Naive thymus-derived CD8-positive, alpha-beta T cell (primary cell): Measurements from ENCODE around the gene CPED1. TPM values are rescaled to one million over a fixed set of nuclear protein-coding genes. Genes with fewer than 3 reads are reported as not detected.
A peak's percentile ranks its signal among the peaks of the same experiment; 100 is the strongest.

Experiments
- ATAC-seq, 2 donors: fragments of 150-1000 bp; cut with Tn5 transposase in 1 of 2; sonication (Bioruptor Pico), chemical (Tn5 transposase) in 1 of 2; 1 replicate in 1 of 2; 2 replicates in 1 of 2; pipeline ENCODE4 v1.10.0; 2021; ENCODE audit warnings: mild to moderate bottlenecking in 2 of 2, moderate library complexity in 2 of 2
- POLR2A ChIA-PET: fragments of 350-600 bp; sonication (Branson Sonifier 250); formaldehyde crosslinking; loops from one replicate; lab custom pipeline; 2021; ENCODE audit warnings: antibody characterized with exemption; lab: Charles Lee
- DNase-seq, 10 donors: peaks; one replicate each; pipeline versions ENCODE4 v3.0.0 to v3.0.0-alpha.2; 2020 to 2022
- H3K27ac Mint-ChIP-seq, 10 donors: one replicate each; pipeline ENCODE4 v1.8.0; 2020 to 2022; ENCODE audit warnings: mild to moderate bottlenecking in 10 of 10, mixed read lengths in 10 of 10, moderate library complexity in 4 of 10, inconsistent platforms in 1 of 10
- H3K27me3 Mint-ChIP-seq, 5 donors: one replicate each; pipeline ENCODE4 v1.8.0; 2021 to 2022; ENCODE audit warnings: mixed read lengths in 5 of 5
- H3K36me3 Mint-ChIP-seq, 3 donors: one replicate each; pipeline ENCODE4 v1.8.0; 2020 to 2022; ENCODE audit warnings: mixed read lengths in 3 of 3, mild to moderate bottlenecking in 2 of 3, inconsistent platforms in 1 of 3
- H3K4me1 Mint-ChIP-seq, 4 donors: one replicate each; pipeline ENCODE4 v1.8.0; 2021 to 2022; ENCODE audit warnings: mixed read lengths in 4 of 4
- H3K4me3 Mint-ChIP-seq, 10 donors: one replicate each; pipeline ENCODE4 v1.8.0; 2020 to 2022; ENCODE audit warnings: mild to moderate bottlenecking in 10 of 10, mixed read lengths in 10 of 10, moderate library complexity in 6 of 10, inconsistent platforms in 1 of 10
- H3K9me3 Mint-ChIP-seq, 9 donors: one replicate each; pipeline ENCODE4 v1.8.0; 2020 to 2022; ENCODE audit warnings: mixed read lengths in 9 of 9, mild to moderate bottlenecking in 3 of 9, inconsistent platforms in 1 of 9, moderate library complexity in 1 of 9
- polyA plus RNA-seq, 3 donors: library from polyadenylated mRNA; unstranded; fragments of 300-500 nt; fragmentation: Illumina TruSeq; gene quantifications; one replicate each; pipeline ENCODE4 v1.2.3, GENCODE V29; 2021
- total RNA-seq, 8 experiments: library from RNA in 2 of 8; stranded (reverse) in 2 of 8; gene quantifications; one replicate each; pipeline ENCODE4 v1.2.3 and lab custom pipeline; 2021 to 2026

CPED1 gene
- total RNA-seq (not detected), polyA plus RNA-seq (not detected), total RNA-seq (lab: John Stamatoyannopoulos, UW) (0 to 0.17 (median 0) reads per million in 6 experiments)

DNA sequence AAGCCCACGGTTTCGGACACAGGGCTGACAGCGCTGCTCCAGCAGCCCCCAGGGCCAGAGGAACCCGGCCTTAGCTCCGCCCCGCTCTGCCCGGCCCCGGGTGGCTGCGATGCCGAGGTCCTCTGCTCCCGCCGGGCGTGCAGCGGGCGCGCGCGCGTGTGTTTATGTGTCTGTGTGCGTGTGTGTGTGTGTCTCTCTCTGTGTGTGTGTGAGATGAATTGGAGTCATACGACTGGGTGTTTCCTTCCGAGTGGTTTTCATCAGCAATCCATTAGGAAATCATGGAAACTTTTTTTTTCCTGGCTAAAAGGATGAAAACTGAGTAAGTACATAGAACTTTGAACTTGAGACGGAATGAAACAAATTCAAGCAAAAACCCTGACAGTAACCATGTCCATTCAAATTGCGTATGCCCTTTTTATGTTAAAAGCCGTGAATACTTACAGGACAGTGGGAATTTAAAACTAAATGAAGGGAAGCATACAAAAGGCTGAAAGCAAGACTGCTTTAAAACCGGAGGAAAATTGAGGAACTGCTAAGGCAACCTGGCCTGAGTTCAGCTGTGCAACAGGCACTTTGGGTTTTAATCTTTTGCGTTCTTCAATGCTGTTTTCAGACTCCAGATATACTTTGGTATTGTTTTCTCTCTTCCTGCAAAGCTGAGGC lies at the start of gene CPED1:
Gene CPED1, plus strand, starts transcription at position 121 of the 666 bp plus-strand sequence. CDS start 911 bp downstream, outside the sequence.
- Mint-ChIP-seq H3K9me3 (no peaks in the 10 kb centered on the region), H3K36me3 (no peaks in the 10 kb centered on the region), H3K4me1 (peaks cover 7 to 30% (median 16%) of the 10 kb centered on the region in 4 donors), H3K27ac (peak within 1 kb of the TSS in 2 of 10 donors; percentile 2 to 61), H3K27me3 (peaks cover 35 to 59% (median 48%) of the 10 kb centered on the region in 5 donors), H3K4me3 (peak within 1 kb of the TSS; percentile 47 to 89 (median 80))
- peak in 1 of 2 donors; percentile 64 for ATAC-seq
- DNase-seq = peak in 7 of 10 donors; percentile 3 to 34 (median 20)
- POLR2A ChIA-PET = interaction anchor here (1.0 to 1.4 kb wide), 2 partner anchors 8 to 10 kb away, joined by 3 read pairs; no protein-coding TSS in a partner anchor

DNA sequence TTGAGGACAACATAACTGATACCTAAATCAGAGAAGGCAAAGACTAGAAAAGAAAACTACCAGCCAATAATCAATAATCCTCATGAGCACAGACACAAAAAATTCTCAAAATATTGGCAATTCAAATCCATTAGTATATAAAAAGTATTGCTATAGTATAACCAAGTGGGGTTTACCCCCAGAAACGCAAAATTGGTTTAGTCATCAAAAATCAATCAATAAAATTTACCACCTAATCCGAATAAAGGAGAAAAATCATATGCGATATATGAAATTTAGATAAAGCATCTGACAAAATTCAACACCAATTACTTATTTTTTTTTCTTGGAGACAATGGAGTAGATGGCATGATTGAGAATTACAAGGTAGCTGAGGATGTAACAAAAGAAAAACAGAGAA lies 49.2 kb upstream of the CPED1 start:
- H3K27ac Mint-ChIP-seq = no peak overlapping the region
- ATAC-seq (no peak), DNase-seq (no peak)
- no peaks in the 10 kb centered on the region for H3K4me1 Mint-ChIP-seq
- peaks cover 0 to 13% (median 6%) of the 10 kb centered on the region in 5 donors for H3K27me3 Mint-ChIP-seq
- no peaks in the 10 kb centered on the region for H3K36me3 Mint-ChIP-seq
- no peak overlapping the region for H3K4me3 Mint-ChIP-seq
- POLR2A ChIA-PET = no interaction called here
- no peaks in the 10 kb centered on the region for H3K9me3 Mint-ChIP-seq

DNA sequence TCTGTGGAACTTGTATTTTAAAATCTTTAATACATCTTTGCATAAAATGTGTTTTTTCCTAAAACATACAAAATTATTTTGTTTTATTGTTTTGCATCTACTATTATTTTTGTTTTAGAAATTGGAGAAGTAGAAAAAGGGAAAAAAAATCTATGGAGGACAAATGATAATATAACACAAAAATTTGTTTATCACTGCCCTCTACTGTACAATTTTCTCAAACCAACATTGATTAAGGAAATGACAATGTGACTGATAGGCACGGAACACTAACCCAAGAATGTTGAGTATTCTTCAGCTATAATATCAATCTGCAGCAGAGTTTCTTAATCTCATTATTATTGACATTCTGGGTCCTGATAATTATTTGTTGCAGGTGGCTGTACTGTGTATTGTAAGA lies 47.4 kb upstream of the CPED1 start:
- no peaks in the 10 kb centered on the region for H3K4me1 Mint-ChIP-seq
- no peak for ATAC-seq
- no peak overlapping the region for H3K27ac Mint-ChIP-seq
- no peaks in the 10 kb centered on the region for H3K36me3 Mint-ChIP-seq
- H3K4me3 Mint-ChIP-seq = no peak overlapping the region
- no peak for DNase-seq
- H3K9me3 Mint-ChIP-seq = no peaks in the 10 kb centered on the region
- POLR2A ChIA-PET = no interaction called here
- peaks cover 0 to 6% (median 3%) of the 10 kb centered on the region in 5 donors for H3K27me3 Mint-ChIP-seq

DNA sequence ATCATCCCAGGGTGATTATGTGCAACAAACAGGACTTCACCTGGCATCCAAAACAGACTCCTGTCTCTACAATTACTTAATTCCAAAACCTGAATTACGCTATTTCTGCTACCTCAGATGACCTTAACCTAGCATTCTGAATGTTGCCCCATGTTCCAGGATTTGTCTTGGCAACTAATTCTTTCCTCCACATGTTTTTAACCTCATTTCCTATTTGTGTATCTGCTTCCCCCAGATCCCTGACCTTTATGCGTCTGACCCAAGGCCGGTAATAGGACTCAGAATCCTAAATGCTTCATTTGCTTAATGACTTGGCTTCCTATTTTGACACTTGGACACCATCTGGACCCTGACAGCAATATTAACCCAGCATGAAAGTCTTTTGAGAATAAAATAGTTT lies 46.7 kb upstream of the CPED1 start:
- no peaks in the 10 kb centered on the region for H3K4me1 Mint-ChIP-seq
- no peak overlapping the region for H3K27ac Mint-ChIP-seq
- no peaks in the 10 kb centered on the region for H3K36me3 Mint-ChIP-seq
- no peak for ATAC-seq
- peaks cover 4 to 11% (median 7%) of the 10 kb centered on the region in 5 donors for H3K27me3 Mint-ChIP-seq
- POLR2A ChIA-PET = no interaction called here
- no peak for DNase-seq
- H3K9me3 Mint-ChIP-seq = no peaks in the 10 kb centered on the region
- no peak overlapping the region for H3K4me3 Mint-ChIP-seq

DNA sequence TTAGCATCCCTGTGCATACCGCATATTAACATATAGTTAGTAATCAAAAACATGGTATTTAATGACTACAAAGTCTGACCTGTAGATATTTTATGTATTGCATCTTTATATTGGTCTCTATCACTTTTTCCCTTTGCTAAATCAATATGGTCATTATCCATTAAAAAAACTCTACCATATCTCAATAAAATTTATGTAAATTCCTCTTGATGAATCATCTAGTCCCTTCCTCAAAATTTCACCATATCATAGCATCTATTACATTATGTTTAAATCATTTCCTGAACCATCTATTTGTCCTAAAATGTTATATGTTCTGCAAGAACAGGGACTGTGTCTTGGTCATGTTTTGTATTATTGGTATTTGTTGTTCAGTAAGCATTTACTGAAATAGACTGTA lies 45.6 kb upstream of the CPED1 start:
- Mint-ChIP-seq H3K27me3 (peaks cover 5 to 13% (median 10%) of the 10 kb centered on the region in 5 donors), H3K4me1 (no peaks in the 10 kb centered on the region), H3K4me3 (no peak overlapping the region), H3K27ac (no peak overlapping the region), H3K9me3 (no peaks in the 10 kb centered on the region), H3K36me3 (no peaks in the 10 kb centered on the region)
- DNase-seq (no peak), ATAC-seq (no peak)
- POLR2A ChIA-PET = interaction anchor here (0.6 kb wide), 1 partner anchor 602 kb away, joined by 4 read pairs; no protein-coding TSS in a partner anchor

DNA sequence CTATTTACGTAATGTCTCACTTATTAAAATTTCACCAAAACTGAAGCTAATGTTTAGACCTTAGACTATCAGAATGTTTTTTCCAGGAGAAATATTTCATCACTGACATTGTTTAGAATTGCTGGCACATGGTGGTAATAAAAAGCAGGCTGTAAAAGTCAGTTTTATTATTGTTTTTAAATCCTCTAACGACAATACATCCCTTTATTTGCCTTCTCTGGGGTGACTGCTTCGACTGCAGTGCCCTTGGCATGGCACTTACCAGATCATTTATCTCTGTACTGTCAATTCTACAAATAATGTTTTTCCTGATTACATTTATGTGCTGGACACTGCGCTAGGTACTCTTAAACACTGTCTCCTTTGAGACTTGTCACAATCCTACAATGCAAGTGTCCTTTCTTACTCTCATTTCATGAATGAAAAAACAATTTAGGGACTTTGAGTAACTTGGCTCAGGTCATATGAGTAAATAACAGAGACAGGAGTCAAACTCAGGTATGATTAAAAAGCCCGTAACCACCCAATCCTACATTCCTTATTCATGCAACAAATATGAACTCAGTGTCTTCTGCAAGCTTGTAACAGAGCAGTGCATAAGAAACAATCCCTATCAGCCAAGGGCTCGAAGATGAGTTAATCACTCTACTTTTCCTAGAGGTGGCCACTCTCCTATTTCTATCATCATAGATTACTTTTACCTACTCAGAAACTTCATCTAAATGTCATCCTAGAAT lies 43.5 kb upstream of the CPED1 start:
- Mint-ChIP-seq H3K4me3 (no peak overlapping the region), H3K27ac (no peak overlapping the region), H3K27me3 (peaks cover 8 to 31% (median 13%) of the 10 kb centered on the region in 5 donors), H3K36me3 (no peaks in the 10 kb centered on the region), H3K4me1 (peaks cover 3 to 9% (median 8%) of the 10 kb centered on the region in 4 donors), H3K9me3 (no peaks in the 10 kb centered on the region)
- ATAC-seq = no peak
- POLR2A ChIA-PET = no interaction called here
- no peak for DNase-seq

DNA sequence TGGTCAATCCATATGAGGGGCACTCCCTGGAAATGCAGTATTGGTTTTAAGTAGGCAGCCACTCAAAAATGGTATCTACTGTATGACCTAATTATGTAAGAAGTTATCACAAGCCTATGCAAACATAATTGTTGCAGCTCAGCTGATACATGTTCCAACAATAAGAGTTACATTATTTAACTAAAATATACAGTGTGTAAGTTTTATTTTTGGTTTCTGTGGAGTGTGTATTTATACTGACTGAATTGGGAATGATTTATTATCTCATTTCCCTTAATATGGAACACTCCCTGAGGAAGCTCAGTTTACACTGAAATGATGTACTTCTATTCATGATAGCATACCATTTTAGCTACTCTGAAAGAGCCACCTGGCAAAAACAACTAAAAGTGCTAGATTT lies 40.5 kb upstream of the CPED1 start:
- Mint-ChIP-seq H3K27me3 (peaks cover 8 to 31% (median 13%) of the 10 kb centered on the region in 5 donors), H3K4me3 (peak overlapping the region in 2 of 10 donors; percentile 2 to 50), H3K9me3 (peaks cover 0 to 3% (median 0%) of the 10 kb centered on the region in 9 donors), H3K36me3 (peaks cover 0 to 2% (median 0%) of the 10 kb centered on the region in 3 donors), H3K4me1 (peaks cover 10 to 25% (median 20%) of the 10 kb centered on the region in 4 donors), H3K27ac (no peak overlapping the region)
- POLR2A ChIA-PET = no interaction called here
- no peak for ATAC-seq
- no peak for DNase-seq

DNA sequence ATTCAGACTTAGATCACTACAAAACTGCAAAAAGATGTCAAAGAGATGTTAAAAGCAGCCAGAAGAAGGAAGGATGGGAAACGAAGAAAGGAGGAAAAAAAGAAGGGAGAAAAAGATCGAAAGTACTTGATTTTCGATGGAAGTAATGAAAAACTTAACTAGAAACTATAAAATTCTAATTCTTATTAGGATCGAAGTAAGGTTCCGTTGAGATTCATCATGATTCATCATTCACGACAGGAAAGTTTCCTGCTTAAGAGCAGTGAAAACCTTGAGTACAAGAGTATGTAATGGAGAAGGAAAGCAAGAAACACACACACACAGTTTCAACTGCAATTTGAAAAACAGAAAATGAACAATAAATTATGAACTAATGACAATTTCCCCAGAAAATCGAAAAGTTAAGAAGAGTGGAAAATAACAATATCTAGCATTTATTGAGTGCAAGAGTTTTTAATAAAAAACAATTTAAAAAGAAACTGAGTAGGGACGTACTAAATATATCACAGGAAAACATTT lies 39.1 kb upstream of the CPED1 start:
- H3K9me3 Mint-ChIP-seq = peaks cover 0 to 3% (median 0%) of the 10 kb centered on the region in 9 donors
- ATAC-seq (no peak), DNase-seq (no peak)
- POLR2A ChIA-PET = no interaction called here
- peaks cover 0 to 14% (median 6%) of the 10 kb centered on the region in 3 donors for H3K36me3 Mint-ChIP-seq
- H3K27me3 Mint-ChIP-seq = peaks cover 8 to 31% (median 13%) of the 10 kb centered on the region in 5 donors
- peaks cover 10 to 28% (median 22%) of the 10 kb centered on the region in 4 donors for H3K4me1 Mint-ChIP-seq
- peak overlapping the region in 9 of 10 donors; percentile 65 to 100 (median 98) for H3K27ac Mint-ChIP-seq
- peak overlapping the region; percentile 93 to 97 (median 96) for H3K4me3 Mint-ChIP-seq

DNA sequence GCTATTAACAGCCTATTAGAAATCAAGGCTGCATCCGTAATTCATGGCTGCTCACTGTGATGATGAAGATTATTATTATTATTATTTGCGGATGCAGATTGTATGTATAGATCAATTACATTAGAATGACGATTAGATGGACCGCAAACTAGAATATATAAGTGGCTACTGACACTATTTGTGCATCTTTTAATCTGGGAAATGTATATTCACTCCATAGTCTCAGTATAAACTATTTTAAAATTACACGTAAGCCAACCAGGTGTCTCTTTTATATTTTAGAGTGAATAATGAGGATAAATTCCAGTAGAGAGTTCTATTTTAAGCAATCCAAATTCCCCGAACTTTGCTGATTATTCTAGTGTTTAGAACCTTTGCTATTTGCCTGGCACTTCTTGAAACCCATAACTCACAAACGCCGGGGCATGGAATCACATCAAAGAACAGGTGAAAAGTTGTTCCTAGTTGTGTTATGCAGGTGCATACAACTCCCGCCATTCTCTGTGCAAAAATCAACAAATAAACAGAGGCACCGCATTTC lies 38.4 kb upstream of the CPED1 start:
- Mint-ChIP-seq H3K27me3 (peaks cover 8 to 31% (median 12%) of the 10 kb centered on the region in 5 donors), H3K4me3 (peak overlapping the region; percentile 93 to 97 (median 96)), H3K9me3 (peaks cover 0 to 3% (median 0%) of the 10 kb centered on the region in 9 donors), H3K4me1 (peaks cover 11 to 30% (median 24%) of the 10 kb centered on the region in 4 donors), H3K36me3 (peaks cover 0 to 20% (median 8%) of the 10 kb centered on the region in 3 donors), H3K27ac (peak overlapping the region; percentile 97 to 100 (median 98))
- DNase-seq (peak in 1 of 10 donors; percentile 10), ATAC-seq (no peak)
- POLR2A ChIA-PET = interaction anchor here (0.5 to 1.0 kb wide), 13 partner anchors 9 to 1194 kb away, joined by 3 to 6 read pairs (median 3); partner anchors contain the start of gene FAM3C

DNA sequence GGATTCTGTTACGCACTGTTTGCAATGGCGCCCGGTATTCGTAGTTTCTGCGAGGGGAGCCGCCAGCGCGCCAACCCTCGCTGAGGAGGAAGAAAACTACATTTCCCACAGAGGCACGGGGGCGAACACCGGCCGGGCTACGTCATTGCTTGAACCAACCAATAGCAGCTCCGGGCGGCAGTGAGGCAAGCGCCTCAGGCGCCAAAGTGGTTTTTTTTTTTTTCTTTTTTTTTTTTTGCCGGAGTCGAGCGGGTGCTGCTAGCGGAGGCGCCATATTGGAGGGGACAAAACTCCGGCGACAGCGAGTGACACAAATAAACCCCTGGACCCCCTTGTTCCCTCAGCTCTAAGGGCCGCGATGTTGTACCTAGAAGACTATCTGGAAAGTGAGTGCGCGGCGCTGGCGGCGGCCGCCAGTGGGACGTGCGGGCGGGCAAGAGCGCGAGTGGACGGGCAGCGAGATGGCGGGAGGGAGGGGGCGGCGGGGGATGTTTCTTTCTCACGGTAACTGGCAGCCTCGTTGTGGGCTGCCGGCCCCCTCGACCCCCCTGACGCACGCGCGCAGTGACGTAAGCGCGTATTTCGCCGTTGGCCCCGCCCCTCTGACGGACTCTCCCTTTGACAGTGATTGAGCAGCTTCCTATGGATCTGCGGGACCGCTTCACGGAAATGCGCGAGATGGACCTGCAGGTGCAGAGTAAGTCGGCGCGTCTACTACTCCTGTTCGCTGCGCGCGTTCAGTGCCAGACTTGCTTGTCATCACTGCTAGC lies 37.8 kb upstream of the CPED1 start, which contains the start of gene ING3:
Gene ING3, plus strand, starts transcription at position 239 of the 770 bp plus-strand sequence. Its CDS starts 120 bp downstream, at position 359.
- Mint-ChIP-seq H3K27me3 (peaks cover 8 to 31% (median 12%) of the 10 kb centered on the region in 5 donors), H3K9me3 (peaks cover 0 to 3% (median 0%) of the 10 kb centered on the region in 9 donors)
- POLR2A ChIA-PET = interaction anchor here (0.5 to 1.0 kb wide), 13 partner anchors 8 to 1194 kb away, joined by 3 to 6 read pairs (median 3); partner anchors contain the start of gene FAM3C

DNA sequence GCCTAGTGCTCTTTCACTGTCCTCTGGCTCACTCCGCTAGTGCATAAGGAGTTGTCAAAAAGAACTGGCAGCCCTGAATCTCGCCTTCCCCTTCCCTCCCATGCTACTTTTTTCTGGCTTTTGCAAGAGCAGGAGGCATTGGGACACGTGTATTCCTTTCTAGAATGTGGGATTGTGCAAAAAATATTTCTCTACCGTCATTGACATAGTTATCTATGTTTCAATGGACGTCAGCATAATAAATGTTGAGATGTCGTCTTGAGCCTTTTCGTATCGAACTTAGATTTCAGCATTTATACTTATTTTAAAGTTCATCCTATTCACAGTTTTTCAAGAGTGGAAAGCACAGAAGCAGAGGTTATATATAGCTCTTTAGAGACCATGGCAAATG lies 37.2 kb upstream of the CPED1 start:
- ATAC-seq (no peak), DNase-seq (no peak)
- Mint-ChIP-seq H3K36me3 (peaks cover 0 to 32% (median 15%) of the 10 kb centered on the region in 3 donors), H3K27ac (peak overlapping the region; percentile 97 to 100 (median 98)), H3K4me3 (peak overlapping the region; percentile 93 to 97 (median 96)), H3K9me3 (peaks cover 0 to 3% (median 0%) of the 10 kb centered on the region in 9 donors), H3K4me1 (peaks cover 11 to 35% (median 26%) of the 10 kb centered on the region in 4 donors), H3K27me3 (peaks cover 6 to 26% (median 11%) of the 10 kb centered on the region in 5 donors)
- POLR2A ChIA-PET = no interaction called here

More for the DNA sequence above, 37.8 kb upstream of the CPED1 start, which contains the start of gene ING3:
- Mint-ChIP-seq H3K36me3 (peaks cover 0 to 26% (median 10%) of the 10 kb centered on the region in 3 donors), H3K4me3 (peak within 1 kb of the TSS; percentile 93 to 97 (median 96)), H3K4me1 (peaks cover 11 to 33% (median 26%) of the 10 kb centered on the region in 4 donors), H3K27ac (peak within 1 kb of the TSS; percentile 97 to 100 (median 98))
- ATAC-seq (peak; percentile 87 to 88), DNase-seq (peak; percentile 94 to 100 (median 98))
